NCI-H2171 (cell line): ENCODE results near the gene CLN6.
"Not testable (repeated sequence)": the region's sequence is repeated elsewhere in the genome, so short reads cannot be mapped to it uniquely, and the experiment has no call there.

Source experiments
- DNase-seq: peaks from one replicate; lab custom pipeline; 2025; lab: John Stamatoyannopoulos, UW

Gene CLN6

DNA sequence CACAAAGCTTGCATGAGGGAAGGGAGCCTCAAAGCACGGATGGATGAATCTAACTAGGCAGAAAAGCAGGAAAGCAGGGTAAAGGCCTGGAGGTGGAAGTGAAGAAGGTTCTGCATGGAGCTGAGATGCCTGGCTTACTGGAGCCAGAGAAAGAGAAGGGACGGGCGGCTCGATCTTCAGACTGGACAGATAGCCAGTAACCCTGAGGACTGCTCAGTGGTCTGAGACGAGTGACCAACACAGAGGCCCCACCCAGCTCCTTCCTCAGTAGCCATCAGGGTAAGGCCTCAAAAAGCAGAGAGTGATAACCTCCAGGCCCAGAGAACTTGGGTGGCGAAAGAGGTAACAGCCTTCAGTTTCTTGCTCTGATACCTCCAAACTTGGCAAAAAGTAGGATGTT, 6.4 kb downstream of the CLN6 start:
- DNase-seq: no peak

DNA sequence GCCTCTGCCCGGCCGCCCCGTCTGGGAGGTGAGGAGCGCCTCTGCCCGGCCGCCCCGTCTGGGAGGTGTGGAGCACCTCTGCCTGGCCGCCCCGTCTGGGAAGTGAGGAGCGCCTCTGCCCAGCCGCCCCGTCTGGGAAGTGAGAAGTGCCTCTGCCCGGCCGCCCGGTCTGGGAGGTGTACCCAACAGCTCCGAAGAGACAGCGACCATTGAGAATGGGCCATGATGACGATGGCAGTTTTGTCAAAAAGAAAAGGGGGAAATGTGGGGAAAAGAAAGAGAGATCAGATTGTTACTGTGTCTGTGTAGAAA, 7.1 kb downstream of the CLN6 start:
- DNase-seq: not testable (repeated sequence)

DNA sequence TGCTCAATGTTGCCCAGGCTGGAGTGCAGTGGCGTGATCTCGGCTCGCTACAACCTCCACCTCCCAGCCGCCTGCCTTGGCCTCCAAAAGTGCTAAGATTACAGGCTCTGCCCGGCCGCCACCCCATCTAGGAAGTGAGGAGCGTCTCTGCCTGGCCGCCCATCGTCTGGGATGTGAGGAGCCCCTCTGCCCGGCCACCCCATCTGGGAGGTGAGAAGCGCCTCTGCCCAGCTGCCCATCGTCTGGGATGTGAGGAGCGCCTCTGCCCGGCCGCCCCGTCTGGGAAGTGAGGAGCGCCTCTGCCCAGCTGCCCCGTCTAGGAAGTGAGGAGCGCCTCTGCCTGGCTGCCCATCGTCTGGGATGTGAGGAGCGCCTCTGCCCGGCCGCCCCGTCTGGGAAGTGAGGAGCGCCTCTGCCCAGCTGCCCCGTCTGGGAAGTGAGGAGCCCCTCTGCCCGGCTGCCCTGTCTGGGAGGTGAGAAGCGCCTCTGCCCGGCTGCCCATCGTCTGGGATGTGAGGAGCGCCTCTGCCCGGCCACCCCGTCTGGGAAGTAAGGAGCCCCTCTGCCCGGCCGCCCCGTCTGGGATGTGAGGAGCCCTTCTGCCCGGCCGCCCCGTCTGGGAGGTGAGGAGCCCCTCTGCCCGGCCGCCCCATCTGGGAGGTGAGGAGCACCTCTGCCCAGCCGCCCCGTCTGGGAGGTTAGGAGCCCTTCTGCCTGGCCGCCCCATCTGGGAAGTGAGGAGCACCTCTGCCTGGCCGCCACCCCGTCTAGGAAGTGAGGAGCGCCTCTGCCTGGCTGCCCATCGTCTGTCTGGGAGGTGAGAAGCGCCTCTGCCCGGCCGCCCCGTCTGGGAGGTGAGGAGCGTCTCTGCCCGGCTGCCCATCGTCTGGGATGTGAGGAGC, 7.7 kb downstream of the CLN6 start:
- DNase-seq: not testable (repeated sequence)

DNA sequence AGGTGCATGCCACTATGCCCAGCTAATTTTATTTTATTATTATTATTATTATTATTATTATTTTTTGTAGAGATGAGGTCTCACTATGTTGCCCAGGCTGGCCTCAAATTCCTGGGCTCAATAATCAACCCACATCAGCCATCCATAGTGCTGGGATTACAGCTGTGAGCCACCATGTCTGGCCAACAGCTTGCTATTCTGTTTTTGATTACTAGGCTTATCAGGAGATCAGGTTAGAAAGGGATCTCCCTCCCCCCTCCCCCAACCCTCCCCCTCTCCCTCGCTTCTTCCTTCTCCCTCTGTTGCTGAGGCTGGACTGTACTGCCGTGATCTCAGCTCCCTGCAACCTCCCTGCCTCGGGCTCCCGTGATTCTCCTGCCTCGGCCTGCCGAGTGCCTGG, 8.6 kb downstream of the CLN6 start:
- no peak for DNase-seq

DNA sequence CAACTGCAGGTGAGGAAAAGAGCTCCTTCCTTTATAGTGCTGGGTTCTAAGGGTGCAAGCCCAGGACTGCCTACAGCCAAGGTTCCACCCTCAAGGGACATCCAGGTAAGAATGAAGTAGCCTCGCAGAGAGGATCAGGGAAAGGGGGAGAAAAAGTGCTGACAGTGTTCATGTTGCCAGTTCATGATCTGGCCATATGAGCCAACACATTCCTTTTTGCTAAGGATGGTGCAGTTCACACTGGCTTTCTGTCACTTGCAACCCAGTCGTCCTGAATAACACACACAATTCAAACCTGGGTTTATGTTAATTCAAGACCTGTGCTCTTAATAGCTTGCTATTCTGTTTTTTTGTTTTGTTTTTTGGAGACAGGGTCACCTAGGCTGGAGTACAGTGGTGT, 9.0 kb downstream of the CLN6 start:
- DNase-seq: no peak

DNA sequence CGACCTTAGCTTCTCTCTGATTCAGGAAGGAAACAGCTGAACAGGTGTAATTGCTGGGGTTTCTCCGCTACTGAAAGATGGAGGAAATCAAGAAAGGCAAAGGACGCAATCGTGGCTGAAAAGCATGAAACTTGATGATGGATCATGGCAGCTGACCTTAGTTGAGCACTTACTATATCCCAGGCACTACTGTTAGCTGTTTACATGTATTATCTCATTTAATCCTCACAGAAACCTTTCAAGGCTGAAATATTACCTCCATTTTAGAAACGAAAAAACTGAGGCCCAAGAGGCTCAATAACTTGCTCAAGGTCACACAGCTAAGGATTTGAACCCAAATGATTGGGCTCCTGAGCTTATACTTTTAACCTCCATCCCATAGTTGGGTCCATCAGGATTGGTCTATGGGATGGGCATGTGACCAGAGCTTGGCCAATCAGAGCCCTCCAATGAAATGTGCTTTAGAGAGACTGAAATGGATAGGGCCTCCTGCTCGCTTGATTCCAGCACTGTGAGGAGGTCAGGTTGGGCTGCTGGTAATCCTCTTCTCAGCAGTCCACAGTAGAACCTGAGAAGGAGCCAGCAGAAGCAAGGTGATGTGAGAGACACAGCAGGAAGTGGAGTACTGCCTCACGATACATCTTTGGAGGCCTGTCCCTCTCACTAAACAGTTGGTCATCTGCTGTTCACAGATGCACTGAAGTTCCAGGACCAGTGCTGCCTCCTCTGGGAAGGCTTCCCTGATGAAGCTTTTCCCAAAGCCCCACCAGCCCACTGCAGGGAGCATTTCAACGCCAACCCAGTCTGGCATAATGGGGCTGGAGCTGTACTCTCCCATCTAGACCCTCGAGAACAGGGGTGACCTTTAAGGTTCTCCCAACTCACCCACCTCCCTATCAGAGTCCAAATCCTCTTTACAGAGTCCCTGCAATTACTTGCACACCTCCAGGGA, 10.4 kb downstream of the CLN6 start:
- DNase-seq: no peak

DNA sequence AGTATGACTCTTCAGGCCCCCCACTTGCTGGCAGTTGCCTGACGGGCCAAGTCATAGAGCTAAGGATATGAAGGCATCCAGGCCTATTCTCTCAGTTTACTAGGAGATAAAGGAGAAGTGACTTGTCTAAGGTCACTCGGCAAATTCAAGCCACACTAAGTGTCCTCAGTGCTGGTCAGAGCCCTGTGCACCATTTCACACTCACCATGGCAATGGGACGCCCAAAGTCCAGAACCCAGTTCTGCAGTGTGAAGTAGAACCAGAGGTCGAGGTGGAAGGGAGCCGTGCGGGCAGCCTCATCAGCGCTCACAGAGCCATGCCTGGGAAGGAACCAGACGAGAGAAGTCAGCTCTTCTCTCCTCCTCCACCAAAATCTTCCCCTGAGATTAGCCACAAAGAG, 11.2 kb downstream of the CLN6 start:
- no peak for DNase-seq

DNA sequence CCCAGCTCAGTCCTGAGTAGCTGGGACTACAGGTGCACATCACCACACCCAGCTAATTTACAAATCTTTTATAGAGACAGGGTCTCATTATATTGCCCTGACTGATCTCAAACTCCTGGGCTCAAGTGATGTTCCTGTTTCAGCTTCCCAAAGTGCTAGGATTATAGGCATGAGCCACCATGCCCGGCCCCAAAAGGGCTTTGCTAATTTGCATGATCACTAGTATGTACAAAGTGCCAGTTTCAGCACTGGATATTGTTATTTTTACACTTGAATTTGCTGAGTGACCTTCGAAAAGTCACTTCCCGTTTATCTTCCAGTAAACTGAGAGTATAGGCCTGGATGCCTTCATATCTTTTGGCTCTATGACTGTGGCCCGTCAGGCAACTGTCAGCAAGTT, 12.2 kb downstream of the CLN6 start:
- DNase-seq: no peak

DNA sequence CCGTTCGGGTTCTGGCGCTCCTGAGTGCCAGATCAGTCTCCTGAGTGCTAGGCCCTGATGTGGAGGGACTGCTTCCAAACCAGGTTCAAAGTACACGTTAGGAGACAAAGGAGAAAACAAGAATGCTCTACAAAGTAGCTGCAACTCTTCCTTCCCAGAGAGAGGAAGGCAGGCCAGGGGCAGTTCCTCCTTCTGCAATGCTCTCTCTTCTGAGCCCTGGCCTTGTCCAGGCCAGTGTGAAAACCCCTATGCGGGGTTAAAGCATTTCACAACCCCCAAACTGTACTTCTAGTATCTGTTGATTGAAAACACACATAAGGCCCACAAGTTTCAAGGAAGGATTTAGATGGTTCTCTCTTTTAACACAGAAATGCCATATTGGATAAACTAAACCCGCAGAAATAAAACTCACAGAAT, 14.7 kb downstream of the CLN6 start:
- DNase-seq: no peak

DNA sequence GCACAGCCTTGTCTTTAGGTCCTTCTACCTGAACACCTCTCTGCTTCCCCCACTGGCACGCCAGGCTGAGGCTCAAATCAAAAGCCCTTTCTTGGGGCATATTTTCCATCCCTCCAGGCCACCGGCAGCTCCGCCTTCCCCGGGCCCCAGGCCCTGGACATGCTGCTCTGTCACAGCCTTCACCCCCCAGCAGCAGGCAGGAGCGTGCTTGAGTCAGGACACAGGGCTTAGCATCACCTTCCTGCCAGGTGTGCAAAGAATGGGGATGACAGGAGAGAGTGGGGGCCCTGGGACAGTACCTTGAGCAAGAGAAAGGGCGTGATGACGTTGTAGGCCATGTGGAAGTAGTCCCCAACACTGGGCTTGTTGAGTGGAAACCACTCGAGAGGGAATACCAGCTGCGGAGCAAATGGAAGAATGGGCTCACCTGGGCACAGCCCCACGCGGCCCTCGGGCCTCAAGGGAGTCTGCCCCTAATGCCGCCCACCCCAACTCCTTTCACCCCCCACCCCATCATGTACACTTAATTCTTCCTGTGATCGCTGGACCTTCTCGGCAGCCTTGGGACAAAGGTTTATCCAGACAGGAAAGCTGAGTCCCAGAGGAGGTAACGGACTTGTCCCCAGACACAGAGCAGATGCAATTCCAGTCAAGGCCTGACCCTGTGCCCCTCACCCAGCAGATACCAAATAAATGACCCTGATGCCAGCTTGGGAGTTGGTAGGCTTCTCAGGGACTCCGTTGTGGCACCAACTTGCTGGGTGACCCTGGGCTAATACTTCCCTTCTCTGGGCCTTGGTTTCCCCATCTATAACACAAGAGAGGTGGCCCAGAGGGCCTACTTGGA, 15.3 kb downstream of the CLN6 start:
- DNase-seq: no peak

DNA sequence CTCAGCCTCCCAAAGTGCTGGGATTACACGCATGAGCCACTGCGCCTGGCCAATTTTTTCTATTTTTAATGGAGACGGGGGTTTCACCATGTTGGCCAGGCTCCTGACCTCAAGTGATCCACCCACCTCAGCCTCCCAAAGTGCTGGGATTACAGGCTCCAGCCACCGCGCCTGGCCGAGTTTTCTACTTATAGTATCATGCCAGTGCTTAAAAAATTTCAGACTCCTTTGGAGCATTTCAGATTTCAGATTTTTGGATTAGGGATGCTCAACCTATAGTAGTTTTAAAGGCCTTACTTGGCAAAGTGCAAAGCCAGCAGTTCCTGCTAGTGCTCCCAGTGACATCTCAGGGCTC, 16.1 kb downstream of the CLN6 start:
- DNase-seq: not testable (repeated sequence)

DNA sequence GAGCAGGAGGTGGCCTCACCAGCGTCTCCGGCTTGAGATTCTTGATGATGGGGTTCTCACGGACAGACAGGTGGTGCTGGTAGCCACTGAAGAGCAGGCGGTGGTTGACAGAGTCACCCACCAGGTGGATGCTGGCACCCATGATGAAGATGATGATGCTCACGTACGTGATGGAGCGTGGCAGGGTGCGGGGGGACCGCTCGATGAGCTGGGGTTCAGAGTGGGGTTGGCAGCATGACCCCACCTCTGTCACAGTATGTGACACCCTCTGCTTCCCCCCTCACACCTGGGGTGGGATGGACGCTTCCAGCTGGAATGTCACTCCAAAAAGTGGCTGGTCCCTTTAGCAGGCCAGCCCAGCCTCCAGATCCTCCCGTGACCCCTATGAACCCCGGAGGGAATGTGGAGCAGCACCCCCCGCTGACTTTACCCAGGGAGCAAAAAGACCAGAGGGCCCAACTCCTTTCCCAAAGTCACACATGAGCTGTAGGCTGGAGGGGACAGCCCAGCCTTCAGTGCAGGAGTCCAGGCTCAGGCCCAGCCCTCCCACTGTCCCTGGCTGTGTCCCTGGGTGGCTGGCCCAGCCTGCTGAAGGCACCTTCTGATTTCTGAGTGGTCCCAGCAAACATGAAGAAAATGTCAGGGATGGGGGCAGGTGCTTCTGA, 17.7 kb downstream of the CLN6 start:
- DNase-seq: no peak

DNA sequence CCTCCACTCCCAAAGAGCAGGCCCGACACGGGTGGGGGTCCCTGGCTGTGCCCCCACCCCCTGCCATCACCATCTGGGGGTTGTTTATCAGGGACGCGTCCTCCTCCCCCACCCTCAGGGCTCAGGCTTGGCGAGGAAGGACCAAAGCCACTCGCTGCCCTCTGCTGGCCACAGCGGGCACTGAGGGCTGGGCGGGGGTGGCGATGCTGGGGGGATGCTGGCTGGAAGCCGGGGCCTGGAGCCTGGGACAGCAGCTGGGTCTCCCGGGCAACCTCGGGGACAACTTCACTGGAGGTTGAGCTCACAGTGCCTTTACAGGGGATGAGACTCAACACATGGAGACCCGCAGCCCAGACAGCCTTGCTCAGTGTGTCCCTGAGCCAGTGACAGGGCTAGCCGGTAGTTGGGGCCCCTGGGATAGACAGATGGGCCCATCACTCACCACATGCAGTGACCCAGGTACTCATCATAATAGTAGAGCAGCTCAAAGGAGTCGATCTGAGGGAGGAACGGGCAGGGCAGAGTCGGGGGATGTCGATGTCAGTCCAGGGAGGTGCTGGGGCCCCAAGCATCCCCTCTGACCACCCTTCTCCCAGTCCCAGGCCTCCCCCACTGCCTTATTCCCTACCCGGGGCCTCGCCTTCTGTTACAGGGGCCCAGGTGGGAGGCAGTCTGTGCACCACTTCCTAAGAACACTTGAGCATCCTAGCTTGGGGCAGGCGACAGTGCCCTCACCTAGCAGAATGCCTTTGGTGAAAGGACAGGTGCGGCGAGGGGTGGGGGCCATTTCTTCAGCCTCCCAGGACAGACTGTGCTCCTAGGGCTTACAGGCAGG, 18.5 kb downstream of the CLN6 start:
- peak; percentile 29 for DNase-seq

DNA sequence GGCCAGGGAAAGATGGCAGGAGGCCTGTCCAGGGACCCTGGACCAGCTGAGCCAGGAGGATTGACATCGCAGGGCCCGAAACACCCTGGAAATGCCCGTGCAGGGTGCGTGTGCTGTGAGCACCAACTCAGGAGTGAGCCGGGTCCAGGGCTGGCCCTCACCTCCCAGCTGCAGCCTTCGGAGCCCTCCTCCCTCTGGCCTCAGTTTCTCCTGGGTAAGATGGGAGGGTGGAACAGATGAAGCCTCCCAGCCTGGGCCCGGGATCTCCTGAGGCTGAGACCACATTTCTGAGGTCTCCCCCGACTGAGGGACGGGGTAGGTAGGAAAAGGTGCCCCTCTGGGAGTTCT, 19.1 kb downstream of the CLN6 start:
- DNase-seq: no peak

DNA sequence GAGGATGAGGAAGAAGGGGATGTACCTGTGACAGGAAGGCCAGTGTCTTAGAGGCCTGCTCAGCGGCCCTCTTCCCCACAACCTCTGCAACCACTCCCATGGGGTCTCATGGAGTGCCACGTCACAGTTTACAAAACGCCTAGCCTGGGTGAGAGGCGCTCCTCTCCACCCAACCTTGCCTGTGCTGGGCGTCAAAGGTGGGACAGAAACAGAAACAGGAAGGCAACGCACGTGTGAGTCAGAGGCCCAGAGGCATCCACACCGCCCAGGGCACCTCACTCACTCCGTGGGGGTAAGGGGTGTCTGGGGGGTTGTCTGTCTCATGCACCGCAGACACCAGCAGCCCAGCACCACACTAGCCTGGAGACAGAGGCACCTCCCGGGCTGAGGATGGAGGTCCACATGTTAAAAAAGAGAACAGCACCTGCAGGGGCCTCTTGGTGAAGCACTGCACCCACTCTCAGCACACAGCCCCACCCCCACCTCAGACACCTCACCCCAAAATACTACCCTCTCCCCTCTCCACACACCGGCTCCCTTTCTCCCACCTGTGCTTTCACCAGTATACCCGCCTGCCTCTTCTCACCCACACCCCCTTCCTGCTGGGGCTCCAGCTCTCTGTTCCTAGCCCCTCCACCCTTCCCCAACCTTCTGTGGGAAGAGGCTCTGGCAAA, 19.7 kb downstream of the CLN6 start:
- no peak for DNase-seq

DNA sequence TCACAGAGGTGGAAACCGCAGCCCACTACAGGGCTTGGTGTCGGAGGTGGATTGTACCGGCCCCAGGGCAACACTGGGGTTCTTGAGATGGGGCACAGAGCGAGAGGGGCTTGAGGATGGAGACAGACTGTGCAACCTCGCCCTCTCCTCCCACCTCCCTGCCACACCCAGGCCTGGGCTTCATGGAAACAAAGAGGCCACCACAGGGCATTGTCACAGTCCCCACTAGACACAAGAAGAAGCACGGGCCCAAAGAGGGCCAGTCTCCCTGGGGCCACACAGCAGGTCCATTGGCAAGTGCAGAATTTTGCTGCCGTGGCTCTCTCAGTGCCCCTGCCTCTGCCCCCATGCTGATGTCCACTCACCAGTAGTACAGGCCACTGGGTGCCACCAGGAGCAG, 20.3 kb downstream of the CLN6 start:
- DNase-seq: no peak

DNA sequence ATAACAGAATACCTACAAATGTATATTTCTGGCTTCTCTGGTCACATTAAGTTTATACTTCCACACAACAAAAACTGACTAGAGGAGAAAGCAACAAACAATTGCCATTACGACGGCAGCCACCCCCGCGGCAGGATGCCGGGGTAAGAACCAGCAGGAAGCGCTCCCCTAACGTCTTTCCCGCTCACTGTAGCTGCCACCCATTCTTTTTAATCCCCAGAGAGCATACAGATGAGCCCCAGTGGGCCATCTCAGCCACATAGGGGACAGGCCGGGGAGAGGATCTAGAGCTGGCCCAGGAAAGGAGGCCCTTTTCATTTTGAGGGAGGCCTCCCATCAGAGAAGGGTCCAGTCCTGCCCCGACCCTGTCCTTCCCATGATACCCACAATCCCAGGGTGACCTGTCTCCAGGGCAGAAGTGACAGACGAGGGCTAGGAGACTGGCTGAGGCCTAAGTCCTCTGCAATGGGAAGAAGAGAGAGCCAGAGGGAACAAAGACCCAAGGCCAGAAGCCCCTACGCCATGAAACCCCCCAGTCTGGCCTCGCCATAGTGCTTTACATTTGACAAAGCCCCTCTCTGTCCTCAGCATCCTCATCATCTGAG, 20.8 kb downstream of the CLN6 start:
- DNase-seq: no peak

DNA sequence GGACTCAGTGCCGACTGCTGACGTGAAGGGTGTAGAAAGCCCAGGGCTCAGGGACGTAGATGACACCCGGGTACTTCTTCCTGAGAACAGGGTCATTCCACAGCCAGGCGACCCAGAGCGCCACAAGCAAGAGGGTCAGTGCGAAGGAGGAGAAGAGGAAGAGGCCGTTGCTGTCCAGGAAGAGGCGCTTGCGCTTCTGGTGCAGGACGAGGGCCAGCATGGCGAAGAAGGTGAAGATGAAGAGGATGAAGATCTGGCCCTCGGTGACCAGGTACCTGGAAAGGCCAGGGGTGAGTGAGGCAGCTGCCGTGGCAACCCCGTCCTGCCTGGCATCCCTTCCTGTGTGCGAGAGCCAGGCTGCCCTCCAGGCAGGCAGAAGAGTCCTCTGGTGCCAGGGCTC, 21.4 kb downstream of the CLN6 start:
- no peak for DNase-seq

DNA sequence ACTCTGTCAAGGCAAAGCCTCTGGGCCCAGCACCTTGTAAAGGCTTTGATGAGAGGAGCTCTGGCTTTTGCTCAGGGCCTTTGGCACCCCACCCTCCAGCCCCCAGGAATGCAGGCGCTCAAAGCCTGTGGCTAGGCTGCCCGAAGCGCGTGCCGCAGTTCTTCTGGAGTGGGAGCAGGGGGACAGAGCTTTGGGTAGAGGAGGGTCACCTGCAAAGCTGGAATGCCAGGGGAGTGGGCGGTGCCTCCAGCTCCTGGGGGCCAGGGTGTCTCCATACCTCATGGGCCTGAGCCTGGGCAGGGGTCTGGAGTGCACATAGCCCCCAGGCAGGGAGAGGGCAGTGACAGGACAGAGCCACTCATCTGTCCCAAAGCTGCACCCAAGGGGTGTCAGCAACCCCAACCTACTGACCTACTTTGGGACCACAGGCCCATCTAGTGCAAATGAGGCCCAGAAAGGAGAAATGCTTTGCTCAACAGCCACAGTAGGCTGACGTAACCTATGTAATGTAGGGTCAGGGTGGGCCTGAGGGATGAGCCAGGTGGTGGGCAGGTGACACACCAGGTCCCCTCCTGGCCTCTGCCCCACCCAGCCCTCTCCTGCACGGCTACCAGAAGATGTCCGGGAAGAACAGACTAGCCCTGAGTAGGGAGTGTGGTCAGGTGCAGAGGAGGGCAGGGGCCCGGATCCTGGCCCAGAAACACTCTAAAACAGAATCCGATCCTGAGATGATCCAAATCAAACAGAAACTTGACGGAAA, 22.2 kb downstream of the CLN6 start:
- no peak for DNase-seq
